ENCODE data around the gene MDFIC.

- TF ChIP-seq, protein P1, sequence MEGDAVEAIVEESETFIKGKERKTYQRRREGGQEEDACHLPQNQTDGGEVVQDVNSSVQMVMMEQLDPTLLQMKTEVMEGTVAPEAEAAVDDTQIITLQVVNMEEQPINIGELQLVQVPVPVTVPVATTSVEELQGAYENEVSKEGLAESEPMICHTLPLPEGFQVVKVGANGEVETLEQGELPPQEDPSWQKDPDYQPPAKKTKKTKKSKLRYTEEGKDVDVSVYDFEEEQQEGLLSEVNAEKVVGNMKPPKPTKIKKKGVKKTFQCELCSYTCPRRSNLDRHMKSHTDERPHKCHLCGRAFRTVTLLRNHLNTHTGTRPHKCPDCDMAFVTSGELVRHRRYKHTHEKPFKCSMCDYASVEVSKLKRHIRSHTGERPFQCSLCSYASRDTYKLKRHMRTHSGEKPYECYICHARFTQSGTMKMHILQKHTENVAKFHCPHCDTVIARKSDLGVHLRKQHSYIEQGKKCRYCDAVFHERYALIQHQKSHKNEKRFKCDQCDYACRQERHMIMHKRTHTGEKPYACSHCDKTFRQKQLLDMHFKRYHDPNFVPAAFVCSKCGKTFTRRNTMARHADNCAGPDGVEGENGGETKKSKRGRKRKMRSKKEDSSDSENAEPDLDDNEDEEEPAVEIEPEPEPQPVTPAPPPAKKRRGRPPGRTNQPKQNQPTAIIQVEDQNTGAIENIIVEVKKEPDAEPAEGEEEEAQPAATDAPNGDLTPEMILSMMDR (conservative IDR thresholded peaks at IDR 0.05; ENCODE audit: low read length), result no peak
- no peak for TF ChIP-seq EZH2phosphoT487 (IDR thresholded peaks at IDR 0.05; ENCODE audit: borderline replicate concordance)
These were observed 9.7 kb downstream of the MDFIC start for GRCh38 chr7:114931656-114932011.

Measured in Loucy (cell line).